Smooth muscle cell (in vitro differentiated cells): Measurements from ENCODE around the gene SLC6A16. TPM values are rescaled to one million over a fixed set of nuclear protein-coding genes. Genes with fewer than 3 reads are reported as not detected.

Source experiments
- DNase-seq: peaks from one replicate; lab custom pipeline; 2025; ENCODE audit not compliant: unreplicated experiment; lab: John Stamatoyannopoulos, UW
- H2AFZ ChIP-seq: fragments of 200-600 bp; sonication (generic); 2 replicates; pipeline ENCODE4 v1.6.0; 2016; ENCODE audit warnings: antibody characterized with exemption, low read depth, mild to moderate bottlenecking
- H3F3A ChIP-seq: fragments of 200-600 bp; sonication (generic); 2 replicates; pipeline ENCODE4 v1.6.0; 2017; ENCODE audit warnings: antibody characterized with exemption, low read depth
- H3K27ac ChIP-seq: fragments of 200-600 bp; sonication (generic); 2 replicates; pipeline ENCODE4 v1.5.1; 2016; ENCODE audit warnings: low read depth, mild to moderate bottlenecking
- H3K27me3 ChIP-seq: fragments of 200-600 bp; sonication (generic); 2 replicates; pipeline ENCODE4 v1.6.1; 2016; ENCODE audit warnings: low read depth, mild to moderate bottlenecking
- H3K36me3 ChIP-seq: fragments of 200-600 bp; sonication (generic); 2 replicates; pipeline ENCODE4 v1.5.1; 2016; ENCODE audit warnings: low read depth
- H3K4me1 ChIP-seq: fragments of 200-600 bp; sonication (generic); 2 replicates; pipeline ENCODE4 v1.5.1; 2016; ENCODE audit warnings: low read depth
- H3K4me2 ChIP-seq: fragments of 200-600 bp; sonication (generic); 2 replicates; pipeline ENCODE4 v1.6.0; 2016; ENCODE audit warnings: mild to moderate bottlenecking
- H3K4me3 ChIP-seq: fragments of 200-600 bp; sonication (generic); 2 replicates; pipeline ENCODE4 v1.5.1; 2016; ENCODE audit warnings: mild to moderate bottlenecking
- H3K79me2 ChIP-seq: fragments of 200-600 bp; sonication (generic); 2 replicates; pipeline ENCODE4 v1.6.0; 2016; ENCODE audit warnings: low read depth, mild to moderate bottlenecking
- H3K9ac ChIP-seq: fragments of 200-600 bp; sonication (generic); 2 replicates; pipeline ENCODE4 v1.6.0; 2016; ENCODE audit warnings: low read depth
- H3K9me3 ChIP-seq: fragments of 200-600 bp; sonication (generic); replicated peaks from 2 replicates; pipeline ENCODE4 v1.5.1; 2016; ENCODE audit warnings: low read depth
- H4K20me1 ChIP-seq: fragments of 200-600 bp; sonication (generic); 2 replicates; pipeline ENCODE4 v1.6.0; 2016; ENCODE audit warnings: low read depth
- CTCF ChIP-seq: fragments of 200-600 bp; sonication (generic); IDR thresholded peaks from 2 replicates; pipeline ENCODE4 v1.5.1; 2017; ENCODE audit warnings: borderline replicate concordance, mild to moderate bottlenecking, antibody characterized with exemption; ENCODE audit not compliant: insufficient read depth, poor library complexity, severe bottlenecking
- WGBS: methylation state at CpG from one replicate; pipeline ENCODE4 v1.1.7; 2016; ENCODE audit warnings: low lambda C conversion rate; 5-methylcytosine and 5-hydroxymethylcytosine counted together
- polyA plus RNA-seq: library from polyadenylated mRNA; unstranded; fragments of >200 nt; fragmentation: Nextera tagmentation; extraction: Ambion mirVana; gene quantifications from 2 replicates; pipeline ENCODE4 v1.2.1, GENCODE V29; 2016
- total RNA-seq: library from RNA; depleted of rRNA; stranded (reverse); fragments of >200 nt; gene quantifications from 2 replicates; pipeline ENCODE4 v1.2.3, GENCODE V29; 2014

SLC6A16 gene
- total and polyA plus RNA-seq, 2 experiments from 2014 or later: 1.4 to 2.3 TPM

GRCh38 chr19:49347835-49348234, 22.8 kb upstream of the SLC6A16 start:
- Histone ChIP-seq H4K20me1 (peaks cover 81% of the 10 kb centered on the region), H3K4me2 (no peak overlapping the region), H3K9me3 (no peaks in the 10 kb centered on the region), H3K36me3 (peaks cover 8% of the 10 kb centered on the region), H3K4me3 (no peak overlapping the region), H3K27ac (no peak overlapping the region), H2AFZ (no peak overlapping the region), H3K79me2 (no peaks in the 10 kb centered on the region), H3K27me3 (no peaks in the 10 kb centered on the region), H3K4me1 (no peaks in the 10 kb centered on the region), H3K9ac (no peak overlapping the region), H3F3A (peaks cover 4% of the 10 kb centered on the region)
- no peak for TF ChIP-seq CTCF
- WGBS: 78% methylated on average over 3 of the region's 3 CpGs
- no peak for DNase-seq

GRCh38 chr19:49347191-49347590, 22.2 kb upstream of the SLC6A16 start:
- no peak overlapping the region for H2AFZ ChIP-seq
- 100% methylated on average over 13 of the region's 15 CpGs for WGBS
- peaks cover 85% of the 10 kb centered on the region for H4K20me1 ChIP-seq
- H3K4me2 ChIP-seq: no peak overlapping the region
- peaks cover 8% of the 10 kb centered on the region for H3K36me3 ChIP-seq
- DNase-seq: no peak
- no peak overlapping the region for H3K27ac ChIP-seq
- H3K9me3 ChIP-seq: no peaks in the 10 kb centered on the region
- H3K9ac ChIP-seq: no peak overlapping the region
- no peaks in the 10 kb centered on the region for H3K4me1 ChIP-seq
- no peak for TF ChIP-seq CTCF
- H3K79me2 ChIP-seq: no peaks in the 10 kb centered on the region
- H3K27me3 ChIP-seq: no peaks in the 10 kb centered on the region
- no peak overlapping the region for H3K4me3 ChIP-seq
- peaks cover 7% of the 10 kb centered on the region for H3F3A ChIP-seq

- peaks cover 8% of the 10 kb centered on the region for H3K36me3 ChIP-seq
Measured at GRCh38 chr19:49344505-49345423, 19.8 kb upstream of the SLC6A16 start.

More at GRCh38 chr19:49344505-49345423, 19.8 kb upstream of the SLC6A16 start:
- Histone ChIP-seq H3K4me1 (no peaks in the 10 kb centered on the region), H4K20me1 (peaks cover 97% of the 10 kb centered on the region), H3K79me2 (no peaks in the 10 kb centered on the region), H3K9me3 (no peaks in the 10 kb centered on the region), H3K27me3 (no peaks in the 10 kb centered on the region), H3K9ac (no peak overlapping the region), H3K4me2 (no peak overlapping the region), H3F3A (peaks cover 7% of the 10 kb centered on the region), H2AFZ (no peak overlapping the region), H3K4me3 (no peak overlapping the region), H3K27ac (no peak overlapping the region)
- WGBS: 96% methylated on average over 11 of the region's 11 CpGs
- DNase-seq: no peak
- TF ChIP-seq CTCF: no peak
